ENCODE measurements around the gene GPS2.

Gene GPS2, protein sequence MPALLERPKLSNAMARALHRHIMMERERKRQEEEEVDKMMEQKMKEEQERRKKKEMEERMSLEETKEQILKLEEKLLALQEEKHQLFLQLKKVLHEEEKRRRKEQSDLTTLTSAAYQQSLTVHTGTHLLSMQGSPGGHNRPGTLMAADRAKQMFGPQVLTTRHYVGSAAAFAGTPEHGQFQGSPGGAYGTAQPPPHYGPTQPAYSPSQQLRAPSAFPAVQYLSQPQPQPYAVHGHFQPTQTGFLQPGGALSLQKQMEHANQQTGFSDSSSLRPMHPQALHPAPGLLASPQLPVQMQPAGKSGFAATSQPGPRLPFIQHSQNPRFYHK

DNA sequence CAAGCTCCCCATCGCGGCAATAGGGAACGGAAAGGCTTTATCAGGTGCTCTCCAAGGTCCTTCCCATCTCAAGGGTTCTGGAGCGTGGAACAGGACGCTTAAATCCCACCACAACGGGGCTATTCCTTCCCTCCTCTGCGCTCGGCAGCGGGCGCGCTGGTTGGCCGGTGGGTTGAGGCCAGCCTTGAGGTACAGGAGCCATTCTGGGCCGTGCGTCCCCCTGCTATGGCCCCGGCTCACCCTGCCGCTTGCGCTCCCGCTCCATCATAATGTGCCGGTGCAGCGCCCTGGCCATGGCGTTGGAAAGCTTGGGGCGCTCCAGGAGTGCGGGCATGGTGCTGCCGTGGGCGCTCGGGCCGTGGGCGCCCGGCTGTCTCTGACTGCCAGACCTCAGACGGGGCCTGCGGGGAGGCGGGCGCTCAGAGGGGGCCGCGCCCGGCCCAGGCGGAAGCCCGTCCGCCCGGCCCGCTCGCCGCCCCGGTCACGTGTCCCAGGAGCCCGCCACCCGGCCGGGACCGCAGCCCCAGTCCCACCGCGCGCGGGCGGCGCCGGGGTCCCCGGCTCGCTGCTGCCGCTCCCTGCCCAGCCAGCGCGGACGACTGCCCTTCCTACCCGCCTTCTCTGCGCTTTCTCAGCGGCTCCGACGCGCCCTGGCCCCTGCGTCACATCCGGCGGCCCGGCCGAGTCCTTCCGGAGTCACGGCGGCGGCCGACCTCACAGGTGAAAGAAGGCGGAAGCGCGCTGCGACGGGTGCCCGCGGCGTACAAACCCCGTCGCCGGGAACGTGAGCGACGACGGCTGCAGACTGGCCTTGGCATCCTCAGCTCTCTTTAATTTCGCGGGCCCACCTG is at the start of gene GPS2:
TSS of gene GPS2 (minus strand) at position 642 of the 851 bp plus-strand sequence. CDS start at position 334, 308 bp downstream.
- Histone ChIP-seq H3K36me3 (ENCODE audit: insufficient read depth, low read depth, low read length) (peaks cover 72% of the 10 kb centered on the region), H3K9me3 (ENCODE audit: insufficient read depth, low read depth, low read length) (no peaks in the 10 kb centered on the region), H3K9ac (ENCODE audit: low read depth, low read length) (peak within 1 kb of the TSS; percentile 86), H3K4me3 (ENCODE audit: low read length) (peak within 1 kb of the TSS; percentile 87), H3K27ac (ENCODE audit: low read length) (no peak within 1 kb of the TSS), H3K4me1 (ENCODE audit: insufficient read depth, low read length) (no peaks in the 10 kb centered on the region), H3K27me3 (ENCODE audit: insufficient read depth, low read length) (no peaks in the 10 kb centered on the region)

DNA sequence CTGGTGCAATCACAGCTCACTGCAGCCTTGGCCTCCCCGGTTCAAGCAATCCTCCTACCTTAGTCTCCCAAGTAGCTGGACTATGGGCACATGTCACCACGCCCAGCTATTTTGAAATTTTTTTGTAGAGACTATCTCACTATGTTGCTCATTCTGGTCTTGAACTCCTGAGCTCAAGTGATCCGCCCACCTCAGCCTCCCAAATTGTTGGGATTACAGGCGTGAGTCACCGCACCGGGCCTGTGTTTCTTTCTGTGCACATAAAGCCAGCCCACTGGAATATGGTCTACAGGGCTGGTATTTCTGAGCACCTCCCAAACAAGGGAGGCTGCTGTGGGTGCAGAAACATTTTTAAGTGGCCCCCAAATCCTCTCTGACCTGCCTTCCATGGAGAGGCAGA is 48.2 kb upstream of the GPS2 start:
- H3K9me3 ChIP-seq (ENCODE audit: insufficient read depth, low read depth, low read length) = no peaks in the 10 kb centered on the region
- peaks cover 3% of the 10 kb centered on the region; the same call in 1 of the 2 replicates for H3K4me1 ChIP-seq (ENCODE audit: insufficient read depth, low read length)
- H3K4me3 ChIP-seq (ENCODE audit: low read length) = no peak overlapping the region
- H3K27ac ChIP-seq (ENCODE audit: low read length) = no peak overlapping the region
- no peaks in the 10 kb centered on the region for H3K36me3 ChIP-seq (ENCODE audit: insufficient read depth, low read depth, low read length)
- H3K27me3 ChIP-seq (ENCODE audit: insufficient read depth, low read length) = no peaks in the 10 kb centered on the region
- no peak overlapping the region for H3K9ac ChIP-seq (ENCODE audit: low read depth, low read length)

DNA sequence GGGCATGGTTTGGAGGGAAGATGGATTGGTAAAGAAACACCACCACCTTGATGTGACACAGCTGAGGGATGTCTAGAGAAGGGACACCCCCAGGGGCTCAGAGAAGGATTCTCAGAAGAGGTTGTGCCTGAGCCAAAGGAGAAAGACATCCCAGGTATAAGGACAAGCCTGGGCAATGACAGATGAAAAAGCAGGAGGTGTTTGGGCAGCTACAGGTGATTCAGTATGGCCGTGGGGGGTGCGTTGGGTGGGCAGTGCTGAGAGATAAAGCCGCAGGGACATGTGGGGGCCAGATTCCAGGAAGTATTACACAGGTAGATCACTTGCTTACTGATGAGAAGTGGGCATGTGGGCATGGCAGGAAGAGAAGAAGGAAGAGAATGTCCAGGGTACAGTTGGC is 46.7 kb upstream of the GPS2 start:
- H3K9ac ChIP-seq (ENCODE audit: low read depth, low read length) = no peak overlapping the region
- H3K27me3 ChIP-seq (ENCODE audit: insufficient read depth, low read length) = no peaks in the 10 kb centered on the region
- H3K9me3 ChIP-seq (ENCODE audit: insufficient read depth, low read depth, low read length) = no peaks in the 10 kb centered on the region
- no peak overlapping the region for H3K4me3 ChIP-seq (ENCODE audit: low read length)
- H3K36me3 ChIP-seq (ENCODE audit: insufficient read depth, low read depth, low read length) = no peaks in the 10 kb centered on the region
- no peaks in the 10 kb centered on the region for H3K4me1 ChIP-seq (ENCODE audit: insufficient read depth, low read length)
- no peak overlapping the region for H3K27ac ChIP-seq (ENCODE audit: low read length)

DNA sequence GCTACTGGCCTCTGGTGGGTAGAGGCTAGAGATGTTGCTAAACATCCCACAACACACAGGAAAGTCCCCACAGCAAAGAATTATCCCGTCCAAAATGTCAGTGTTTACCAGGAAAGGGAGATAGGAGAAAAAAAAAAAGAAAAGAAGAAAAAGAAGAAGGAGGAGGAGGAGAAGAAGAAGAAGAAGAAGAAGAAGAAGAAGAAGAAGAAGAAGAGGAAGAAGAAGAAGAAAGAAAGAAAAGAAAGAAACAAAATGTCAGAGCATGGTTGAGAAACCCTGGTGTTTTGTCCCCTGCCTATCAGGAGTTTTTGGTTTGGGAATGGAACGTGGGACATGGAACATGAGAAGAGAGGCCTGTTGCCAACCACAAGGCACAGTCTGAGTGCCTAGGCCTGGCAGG is 42.2 kb upstream of the GPS2 start:
- no peak overlapping the region for H3K9ac ChIP-seq (ENCODE audit: low read depth, low read length)
- H3K27me3 ChIP-seq (ENCODE audit: insufficient read depth, low read length) = peaks cover 8% of the 10 kb centered on the region; the same call in 1 of the 2 replicates
- no peaks in the 10 kb centered on the region for H3K36me3 ChIP-seq (ENCODE audit: insufficient read depth, low read depth, low read length)
- no peak overlapping the region for H3K27ac ChIP-seq (ENCODE audit: low read length)
- no peaks in the 10 kb centered on the region for H3K9me3 ChIP-seq (ENCODE audit: insufficient read depth, low read depth, low read length)
- H3K4me1 ChIP-seq (ENCODE audit: insufficient read depth, low read length) = peaks cover 15% of the 10 kb centered on the region
- no peak overlapping the region for H3K4me3 ChIP-seq (ENCODE audit: low read length)

DNA sequence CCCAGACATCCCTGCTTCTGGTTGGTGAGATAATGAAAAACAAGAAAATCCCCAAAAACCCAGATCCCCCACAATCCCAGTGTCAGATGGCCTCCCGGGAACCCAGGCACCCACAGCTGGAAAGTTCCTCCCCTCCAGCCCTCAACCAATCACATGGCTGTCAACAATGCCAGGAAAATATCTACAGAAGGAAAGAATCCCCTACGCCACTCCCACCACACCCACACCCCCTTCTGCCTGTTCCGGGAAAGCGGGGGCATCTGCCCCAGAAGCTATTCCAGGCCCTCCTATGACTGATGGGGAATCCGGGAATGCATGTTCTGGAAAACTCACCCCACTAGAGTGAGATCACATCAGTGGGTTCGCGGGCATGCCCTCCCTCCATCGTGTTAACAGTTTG is 41.6 kb upstream of the GPS2 start:
- Histone ChIP-seq H3K9ac (ENCODE audit: low read depth, low read length) (no peak overlapping the region), H3K27ac (ENCODE audit: low read length) (no peak overlapping the region), H3K27me3 (ENCODE audit: insufficient read depth, low read length) (peaks cover 8% of the 10 kb centered on the region; the same call in 1 of the 2 replicates), H3K36me3 (ENCODE audit: insufficient read depth, low read depth, low read length) (no peaks in the 10 kb centered on the region), H3K4me3 (ENCODE audit: low read length) (no peak overlapping the region), H3K4me1 (ENCODE audit: insufficient read depth, low read length) (peaks cover 15% of the 10 kb centered on the region), H3K9me3 (ENCODE audit: insufficient read depth, low read depth, low read length) (no peaks in the 10 kb centered on the region)

DNA sequence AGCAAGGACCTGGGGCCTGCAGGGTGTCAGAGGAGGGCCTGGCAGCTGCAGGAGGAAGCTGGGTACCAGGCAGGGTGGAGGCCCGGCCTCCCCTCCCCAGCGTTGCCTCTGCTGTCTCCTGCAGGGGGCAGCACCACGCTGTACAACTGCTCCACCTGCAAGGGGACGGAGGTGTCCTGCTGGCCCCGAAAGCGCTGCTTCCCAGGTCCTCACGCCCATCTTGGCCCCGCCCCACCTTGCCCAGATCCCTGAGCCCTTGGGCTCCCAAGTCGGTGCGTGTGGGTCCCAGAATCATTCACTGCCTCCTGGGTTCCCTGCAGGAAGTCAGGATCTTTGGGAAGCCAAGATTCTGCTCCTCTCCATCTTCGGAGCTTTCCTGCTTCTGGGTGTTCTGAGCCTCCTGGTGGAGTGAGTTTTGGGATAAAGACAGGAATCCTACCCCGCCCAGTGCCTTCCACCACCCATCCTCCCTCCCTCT is 41.0 kb upstream of the GPS2 start:
- H3K9ac ChIP-seq (ENCODE audit: low read depth, low read length) = no peak overlapping the region
- H3K9me3 ChIP-seq (ENCODE audit: insufficient read depth, low read depth, low read length) = no peaks in the 10 kb centered on the region
- H3K4me3 ChIP-seq (ENCODE audit: low read length) = peak overlapping the region; percentile 58; the same call in 1 of the 2 replicates

DNA sequence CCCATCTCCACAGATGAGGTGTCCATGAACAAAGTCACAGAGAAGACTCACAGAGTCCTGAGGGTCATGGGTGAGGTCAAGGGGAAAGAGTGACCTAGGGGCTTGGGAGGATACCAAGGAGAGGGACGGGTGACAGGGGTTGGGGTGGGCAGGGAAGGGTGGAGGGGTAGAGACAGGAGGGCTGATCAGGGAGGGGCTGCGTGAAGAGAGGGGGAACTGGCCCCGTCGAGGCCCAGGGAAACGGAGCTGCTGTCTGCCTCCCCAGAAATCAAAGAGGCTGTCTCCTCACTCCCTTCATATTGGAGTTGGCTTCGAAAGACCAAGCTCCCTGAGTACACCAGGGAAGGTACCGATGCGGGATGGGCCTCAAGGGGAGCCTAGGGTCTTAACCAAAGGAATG is 40.4 kb upstream of the GPS2 start:
- H3K4me1 ChIP-seq (ENCODE audit: insufficient read depth, low read length) = peaks cover 15% of the 10 kb centered on the region
- no peaks in the 10 kb centered on the region for H3K9me3 ChIP-seq (ENCODE audit: insufficient read depth, low read depth, low read length)
- H3K9ac ChIP-seq (ENCODE audit: low read depth, low read length) = no peak overlapping the region
- peaks cover 15% of the 10 kb centered on the region for H3K27me3 ChIP-seq (ENCODE audit: insufficient read depth, low read length)
- no peak overlapping the region for H3K27ac ChIP-seq (ENCODE audit: low read length)
- H3K36me3 ChIP-seq (ENCODE audit: insufficient read depth, low read depth, low read length) = no peaks in the 10 kb centered on the region
- peak overlapping the region; percentile 58; the same call in 1 of the 2 replicates for H3K4me3 ChIP-seq (ENCODE audit: low read length)

More for the DNA sequence above, 41.0 kb upstream of the GPS2 start:
- no peaks in the 10 kb centered on the region for H3K36me3 ChIP-seq (ENCODE audit: insufficient read depth, low read depth, low read length)
- peaks cover 9% of the 10 kb centered on the region for H3K27me3 ChIP-seq (ENCODE audit: insufficient read depth, low read length)
- peaks cover 15% of the 10 kb centered on the region for H3K4me1 ChIP-seq (ENCODE audit: insufficient read depth, low read length)
- H3K27ac ChIP-seq (ENCODE audit: low read length) = no peak overlapping the region

DNA sequence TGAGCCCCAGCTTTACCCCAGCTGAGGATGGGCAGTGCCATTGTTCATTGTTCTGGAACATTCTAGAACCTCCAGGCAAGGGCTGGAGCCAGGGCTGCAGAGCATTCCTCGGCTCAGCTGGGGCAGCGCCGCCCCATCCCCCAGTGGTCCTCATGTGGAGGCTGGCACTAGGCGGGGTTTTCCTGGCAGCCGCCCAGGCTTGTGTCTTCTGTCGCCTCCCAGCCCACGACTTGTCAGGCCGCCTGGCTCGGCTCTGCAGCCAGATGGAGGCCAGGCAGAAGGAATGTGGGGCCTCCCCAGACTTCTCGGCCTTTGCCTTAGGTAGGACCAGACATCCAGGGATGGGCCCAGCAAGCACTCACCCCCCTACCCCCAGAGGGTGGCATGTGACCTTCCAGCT is 39.9 kb upstream of the GPS2 start, which contains the start of gene TMEM95:
TSS of gene TMEM95 (plus strand) at position 104 of the 400 bp plus-strand sequence. CDS start at position 153, 49 bp downstream.
- H3K4me3 ChIP-seq (ENCODE audit: low read length) = peak within 1 kb of the TSS; percentile 58; the same call in 1 of the 2 replicates
- H3K36me3 ChIP-seq (ENCODE audit: insufficient read depth, low read depth, low read length) = no peaks in the 10 kb centered on the region
- H3K4me1 ChIP-seq (ENCODE audit: insufficient read depth, low read length) = peaks cover 15% of the 10 kb centered on the region
- no peaks in the 10 kb centered on the region for H3K9me3 ChIP-seq (ENCODE audit: insufficient read depth, low read depth, low read length)
- H3K27ac ChIP-seq (ENCODE audit: low read length) = no peak within 1 kb of the TSS
- H3K9ac ChIP-seq (ENCODE audit: low read depth, low read length) = no peak within 1 kb of the TSS
- peaks cover 17% of the 10 kb centered on the region for H3K27me3 ChIP-seq (ENCODE audit: insufficient read depth, low read length)

DNA sequence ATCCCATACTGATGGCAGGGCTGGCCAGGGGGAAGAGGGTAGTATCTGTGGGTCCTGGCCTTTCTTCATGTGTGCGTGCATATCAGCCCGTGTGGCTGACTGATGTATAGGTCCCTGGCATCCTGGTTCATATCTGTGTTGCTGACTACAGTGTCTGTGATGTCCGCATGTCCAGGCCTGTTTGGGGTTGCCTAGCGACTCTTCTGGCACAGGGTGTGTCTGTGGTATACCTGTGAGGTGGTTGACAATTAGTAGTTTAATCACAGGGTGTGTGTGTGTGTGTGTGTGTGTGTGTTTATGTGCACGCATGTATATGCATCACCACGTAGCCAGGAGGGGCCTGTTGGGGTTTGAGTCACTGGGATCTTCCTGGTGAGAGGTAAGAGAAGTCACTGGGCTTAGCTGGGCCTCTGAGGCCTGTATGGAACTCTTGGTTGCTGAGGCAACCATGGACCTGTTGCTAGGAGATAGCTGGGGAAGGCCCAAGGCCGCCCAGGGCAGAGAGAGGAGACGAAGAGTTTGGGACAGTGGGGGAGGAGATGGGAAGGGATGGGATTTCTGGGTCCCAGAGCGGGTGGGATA is 39.2 kb upstream of the GPS2 start:
- H3K4me1 ChIP-seq (ENCODE audit: insufficient read depth, low read length) = peaks cover 21% of the 10 kb centered on the region
- H3K4me3 ChIP-seq (ENCODE audit: low read length) = no peak overlapping the region
- no peak overlapping the region for H3K9ac ChIP-seq (ENCODE audit: low read depth, low read length)

DNA sequence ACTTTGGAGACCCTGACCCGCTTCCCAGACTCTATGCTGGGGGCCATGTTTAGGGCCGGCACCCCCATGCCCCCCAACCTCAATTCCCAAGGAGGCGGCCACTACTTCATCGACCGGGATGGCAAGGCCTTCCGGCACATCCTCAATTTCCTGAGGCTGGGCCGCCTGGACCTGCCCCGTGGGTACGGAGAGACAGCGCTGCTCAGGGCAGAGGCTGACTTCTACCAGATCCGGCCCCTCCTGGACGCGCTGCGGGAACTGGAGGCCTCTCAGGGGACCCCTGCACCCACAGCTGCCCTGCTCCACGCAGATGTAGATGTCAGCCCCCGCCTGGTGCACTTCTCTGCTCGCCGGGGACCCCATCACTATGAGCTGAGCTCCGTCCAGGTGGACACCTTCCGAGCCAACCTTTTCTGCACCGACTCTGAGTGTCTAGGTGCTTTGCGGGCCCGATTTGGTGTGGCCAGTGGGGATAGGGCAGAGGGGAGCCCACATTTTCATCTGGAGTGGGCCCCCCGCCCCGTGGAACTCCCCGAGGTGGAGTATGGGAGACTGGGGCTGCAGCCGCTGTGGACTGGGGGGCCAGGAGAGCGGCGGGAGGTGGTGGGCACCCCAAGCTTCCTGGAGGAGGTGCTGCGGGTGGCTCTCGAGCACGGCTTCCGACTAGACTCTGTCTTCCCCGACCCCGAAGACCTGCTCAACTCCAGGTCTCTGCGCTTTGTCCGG is 37.9 kb upstream of the GPS2 start:
- H3K9me3 ChIP-seq (ENCODE audit: insufficient read depth, low read depth, low read length) = no peaks in the 10 kb centered on the region
- peaks cover 22% of the 10 kb centered on the region for H3K4me1 ChIP-seq (ENCODE audit: insufficient read depth, low read length)
- H3K4me3 ChIP-seq (ENCODE audit: low read length) = peak overlapping the region; percentile 82; the same call in 1 of the 2 replicates
- H3K9ac ChIP-seq (ENCODE audit: low read depth, low read length) = no peak overlapping the region
- peaks cover 17% of the 10 kb centered on the region for H3K27me3 ChIP-seq (ENCODE audit: insufficient read depth, low read length)
- H3K27ac ChIP-seq (ENCODE audit: low read length) = no peak overlapping the region
- no peaks in the 10 kb centered on the region for H3K36me3 ChIP-seq (ENCODE audit: insufficient read depth, low read depth, low read length)

More for the DNA sequence above, 39.2 kb upstream of the GPS2 start:
- Histone ChIP-seq H3K27ac (ENCODE audit: low read length) (no peak overlapping the region), H3K27me3 (ENCODE audit: insufficient read depth, low read length) (peaks cover 17% of the 10 kb centered on the region), H3K9me3 (ENCODE audit: insufficient read depth, low read depth, low read length) (no peaks in the 10 kb centered on the region), H3K36me3 (ENCODE audit: insufficient read depth, low read depth, low read length) (no peaks in the 10 kb centered on the region)

DNA sequence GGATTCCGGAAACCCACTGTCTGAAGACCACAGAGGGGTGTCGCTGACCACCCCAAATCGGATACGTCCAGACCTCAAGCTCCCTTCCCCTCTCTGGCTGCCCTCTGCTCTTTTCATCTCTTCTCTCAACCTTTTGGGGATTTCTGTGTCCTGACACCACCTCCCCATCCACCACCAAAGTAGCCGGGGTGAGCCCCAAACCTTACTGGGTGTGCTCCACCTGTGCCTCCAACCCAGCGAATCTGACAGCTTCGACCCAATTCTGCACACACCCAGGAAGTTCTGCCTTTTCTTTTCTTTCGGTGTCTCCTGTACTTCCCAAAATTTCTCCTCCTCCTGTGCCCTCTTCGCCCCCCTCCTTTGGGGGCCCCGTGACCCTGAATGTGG is 37.3 kb upstream of the GPS2 start:
- Histone ChIP-seq H3K27ac (ENCODE audit: low read length) (no peak overlapping the region), H3K27me3 (ENCODE audit: insufficient read depth, low read length) (peaks cover 17% of the 10 kb centered on the region), H3K4me1 (ENCODE audit: insufficient read depth, low read length) (peaks cover 22% of the 10 kb centered on the region), H3K9me3 (ENCODE audit: insufficient read depth, low read depth, low read length) (no peaks in the 10 kb centered on the region), H3K9ac (ENCODE audit: low read depth, low read length) (peak overlapping the region; percentile 80), H3K4me3 (ENCODE audit: low read length) (peak overlapping the region; percentile 82), H3K36me3 (ENCODE audit: insufficient read depth, low read depth, low read length) (no peaks in the 10 kb centered on the region)
